AG09319 (cell line): ENCODE data around the gene CD38.
A peak's percentile ranks its signal among the peaks of the same experiment; 100 is the strongest.
"Not testable (repeated sequence)": the region's sequence is repeated elsewhere in the genome, so short reads cannot be mapped to it uniquely, and the experiment has no call there.

Source experiments
- DNase-seq: peaks from one replicate; pipeline ENCODE4 v3.0.0-alpha.2; 2010; ENCODE audit warnings: low read depth; ENCODE audit errors: extremely low read depth
- CTCF ChIP-seq: IDR thresholded peaks from 2 replicates; pipeline ENCODE4 v1.5.1; 2011; ENCODE audit warnings: low read depth, mild to moderate bottlenecking, inconsistent platforms, low read length, moderate library complexity

CD38 gene

GRCh38 chr4:15778289-15779241 is at the start of gene CD38:
CD38 (plus strand) TSS chr4:15778328; CDS start chr4:15778415, 87 bp downstream.
- no peak for DNase-seq

DNA sequence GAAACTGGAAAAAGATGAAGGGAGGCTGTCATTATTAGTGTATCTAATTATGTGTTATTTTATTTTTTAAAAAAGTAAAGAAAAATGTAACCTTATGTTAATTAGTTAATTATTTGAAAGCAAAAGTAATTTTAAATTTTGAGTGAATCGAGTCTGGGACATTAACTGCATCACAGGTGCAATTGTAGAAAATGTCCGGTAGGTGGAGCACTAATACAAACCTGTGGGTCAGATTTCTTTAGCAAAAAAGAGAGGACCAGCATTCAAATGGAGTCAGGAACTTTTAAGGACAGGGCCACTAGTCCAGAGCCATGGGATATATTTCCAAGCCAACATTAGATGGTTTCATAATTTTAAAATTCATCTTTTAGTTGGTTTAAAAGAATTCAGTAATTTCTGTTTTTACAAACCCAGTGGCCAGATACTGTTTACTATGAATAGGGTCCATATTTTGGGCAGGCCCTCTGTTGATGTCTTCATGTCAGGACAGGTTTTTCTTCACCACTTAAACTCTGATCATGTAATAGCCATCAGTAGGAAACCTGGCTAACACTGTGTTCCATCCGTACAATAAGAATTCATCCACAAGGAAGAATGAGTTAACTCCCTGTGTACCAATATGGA is 48.1 kb upstream of the CD38 start:
- DNase-seq = no peak

More at GRCh38 chr4:15778289-15779241, at the start of gene CD38:
- TF ChIP-seq CTCF = no peak

GRCh38 chr4:15733061-15733460 is 45.1 kb upstream of the CD38 start:
- DNase-seq = not testable (repeated sequence)

More for the DNA sequence above, 48.1 kb upstream of the CD38 start:
- peak; percentile 74 for TF ChIP-seq CTCF

DNA sequence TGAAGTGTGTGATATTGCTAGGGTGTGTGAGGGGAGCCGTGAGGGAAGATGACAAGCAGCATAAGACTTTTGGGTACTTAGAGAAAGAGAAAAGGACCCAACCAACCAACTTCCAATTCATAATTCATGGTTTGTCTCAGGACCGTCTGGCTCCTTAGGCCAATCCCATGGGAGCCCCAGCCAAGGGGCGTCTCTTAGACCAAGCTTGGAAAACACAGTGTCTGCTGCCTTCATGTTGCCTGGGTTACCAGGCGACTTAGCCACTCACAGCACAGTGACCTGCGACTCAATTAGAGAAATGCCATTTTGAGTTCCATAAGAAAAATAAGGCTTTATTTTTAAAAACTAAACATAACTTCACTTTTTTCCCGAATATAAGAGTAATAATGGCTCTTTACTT is 42.6 kb upstream of the CD38 start:
- no peak for DNase-seq
- no peak for TF ChIP-seq CTCF

GRCh38 chr4:15736514-15737050 is 41.5 kb upstream of the CD38 start:
- TF ChIP-seq CTCF = no peak
- no peak for DNase-seq

GRCh38 chr4:15737255-15737654 is 40.9 kb upstream of the CD38 start:
- TF ChIP-seq CTCF = no peak

GRCh38 chr4:15738877-15739276 is 39.3 kb upstream of the CD38 start:
- no peak for TF ChIP-seq CTCF
- DNase-seq = no peak

More at GRCh38 chr4:15737255-15737654, 40.9 kb upstream of the CD38 start:
- no peak for DNase-seq
